ENCODE measurements around the gene SULT1A1. TPM values are rescaled to one million over a fixed set of nuclear protein-coding genes. Genes with fewer than 3 reads are reported as not detected.
"Not testable (repeated sequence)": the region's sequence is repeated elsewhere in the genome, so short reads cannot be mapped to it uniquely, and the experiment has no call there.

Gene SULT1A1
- total RNA-seq, 2 experiments from 2014 or later: 41.0 to 61.2 TPM

DNA sequence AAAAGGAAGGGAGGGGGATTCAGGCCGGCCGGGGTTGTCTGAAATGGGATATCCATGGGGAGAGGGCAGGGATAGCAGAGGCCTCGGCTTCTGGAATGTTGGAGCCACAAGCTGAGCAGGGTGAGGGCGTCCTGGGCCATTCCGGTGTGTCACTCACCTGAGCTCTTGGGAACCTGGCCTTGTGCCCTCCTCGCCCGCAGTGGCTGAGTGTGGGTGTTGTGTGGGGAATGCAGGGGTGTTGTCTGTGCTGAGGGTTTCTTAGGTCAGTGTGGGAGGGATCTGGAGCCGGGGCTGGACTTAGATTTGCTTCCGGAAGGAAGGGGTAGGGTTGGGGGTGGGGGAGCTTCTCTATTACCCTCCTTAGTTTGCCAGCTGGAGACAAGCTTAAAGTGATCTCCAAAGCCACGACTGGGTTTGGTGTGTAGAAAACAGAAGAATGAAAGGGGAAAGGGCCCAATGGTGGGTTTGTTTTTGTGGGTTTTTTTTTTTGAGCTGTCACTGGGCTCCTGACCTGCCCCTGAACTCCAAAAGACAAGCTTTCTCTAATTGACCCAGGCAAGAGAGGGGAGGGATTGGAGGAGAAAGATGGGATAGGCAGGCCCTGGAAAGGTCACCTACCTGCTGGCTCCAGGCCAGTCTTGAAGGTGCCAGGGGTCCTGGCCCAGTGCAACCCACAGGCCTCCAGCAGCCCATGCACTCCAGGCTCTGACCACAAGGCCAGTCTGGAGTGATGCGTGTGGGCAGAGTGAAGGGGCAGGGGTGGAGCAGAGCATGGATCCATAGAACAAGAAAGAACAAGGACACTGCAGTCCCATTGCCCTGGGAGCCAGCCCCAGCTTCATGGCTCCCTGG lies 12.8 kb downstream of the SULT1A1 start, which contains the start of gene SULT1A2:
SULT1A2 (minus strand) TSS at position 211 of the 852 bp plus-strand sequence. CDS start 1,120 bp downstream, outside the sequence.
- DNase-seq (ENCODE audit: low spot score): no peak
- H3K27ac ChIP-seq (ENCODE audit: low read depth, low read length, poor library complexity, severe bottlenecking): no peak within 1 kb of the TSS
- no peaks in the 10 kb centered on the region for H3K9me2 ChIP-seq (ENCODE audit: insufficient read depth, low read length)
- H2AFZ ChIP-seq (ENCODE audit: low read length): peak within 1 kb of the TSS; percentile 34; the same call in 1 of the 2 replicates
- H3K79me2 ChIP-seq (ENCODE audit: insufficient read depth, low read depth, low read length): no peaks in the 10 kb centered on the region
- no peak within 1 kb of the TSS for H3K4me3 ChIP-seq (ENCODE audit: low read depth, low read length, poor library complexity, severe bottlenecking)
- intact Hi-C loops (cut with micrococcal nuclease; ENCODE audit: unreplicated experiment): no loop called here
- H3K36me3 ChIP-seq (ENCODE audit: insufficient read depth, low read length): peaks cover 3% of the 10 kb centered on the region; the same call in 1 of the 2 replicates
- ChIA-PET CTCF (ENCODE audit: unreplicated experiment) (no interaction called here), POLR2A (interaction anchor here (0.6 kb wide), 1 partner anchor 19 kb away, joined by 3 read pairs; no protein-coding TSS in a partner anchor)
- TF ChIP-seq, protein P1, sequence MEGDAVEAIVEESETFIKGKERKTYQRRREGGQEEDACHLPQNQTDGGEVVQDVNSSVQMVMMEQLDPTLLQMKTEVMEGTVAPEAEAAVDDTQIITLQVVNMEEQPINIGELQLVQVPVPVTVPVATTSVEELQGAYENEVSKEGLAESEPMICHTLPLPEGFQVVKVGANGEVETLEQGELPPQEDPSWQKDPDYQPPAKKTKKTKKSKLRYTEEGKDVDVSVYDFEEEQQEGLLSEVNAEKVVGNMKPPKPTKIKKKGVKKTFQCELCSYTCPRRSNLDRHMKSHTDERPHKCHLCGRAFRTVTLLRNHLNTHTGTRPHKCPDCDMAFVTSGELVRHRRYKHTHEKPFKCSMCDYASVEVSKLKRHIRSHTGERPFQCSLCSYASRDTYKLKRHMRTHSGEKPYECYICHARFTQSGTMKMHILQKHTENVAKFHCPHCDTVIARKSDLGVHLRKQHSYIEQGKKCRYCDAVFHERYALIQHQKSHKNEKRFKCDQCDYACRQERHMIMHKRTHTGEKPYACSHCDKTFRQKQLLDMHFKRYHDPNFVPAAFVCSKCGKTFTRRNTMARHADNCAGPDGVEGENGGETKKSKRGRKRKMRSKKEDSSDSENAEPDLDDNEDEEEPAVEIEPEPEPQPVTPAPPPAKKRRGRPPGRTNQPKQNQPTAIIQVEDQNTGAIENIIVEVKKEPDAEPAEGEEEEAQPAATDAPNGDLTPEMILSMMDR (conservative IDR thresholded peaks at IDR 0.05; ENCODE audit: low read length): no peak
- no peak for TF ChIP-seq EZH2phosphoT487 (IDR thresholded peaks at IDR 0.05; ENCODE audit: borderline replicate concordance, low read depth, low read length)
- no peaks in the 10 kb centered on the region for H4K20me1 ChIP-seq (ENCODE audit: insufficient read depth, low read length)
- H3K4me2 ChIP-seq (ENCODE audit: low read length): peak within 1 kb of the TSS; percentile 33; the same call in 1 of the 2 replicates
- no TSS peak for BruUV-seq (replicated peaks)
- H3K9me3 ChIP-seq (ENCODE audit: low read length): no peaks in the 10 kb centered on the region
- H3K4me1 ChIP-seq (ENCODE audit: insufficient read depth, low read length, poor library complexity, severe bottlenecking): peaks cover 17% of the 10 kb centered on the region

DNA sequence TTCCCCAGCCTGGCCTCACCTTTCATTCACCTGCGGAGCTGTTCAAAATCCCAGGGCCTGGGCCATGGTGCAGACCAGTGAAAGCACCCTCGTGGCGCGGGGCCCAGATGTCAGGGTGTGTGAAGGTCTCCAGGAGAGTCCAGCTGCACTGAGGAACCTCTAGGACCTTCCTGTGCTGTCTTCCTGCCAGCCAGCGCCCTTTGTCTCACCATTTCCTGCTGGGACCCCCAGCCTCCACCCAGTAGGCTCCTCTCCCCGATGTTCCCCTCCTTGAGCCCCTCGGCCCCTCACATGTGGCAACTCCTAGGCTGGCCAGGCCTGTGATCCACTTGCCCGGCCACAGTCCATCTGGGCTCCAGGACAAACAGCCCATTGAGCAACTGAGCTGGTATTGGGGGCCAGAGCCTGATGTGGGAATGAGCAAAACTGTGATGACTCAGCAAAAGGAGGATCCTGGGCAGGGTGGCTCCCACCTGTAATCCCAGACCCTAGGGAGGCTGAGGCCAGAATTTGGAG lies 13.7 kb downstream of the SULT1A1 start:
- no peak for DNase-seq (ENCODE audit: low spot score)
- Histone ChIP-seq H3K79me2 (ENCODE audit: insufficient read depth, low read depth, low read length) (no peaks in the 10 kb centered on the region), H2AFZ (ENCODE audit: low read length) (no peak overlapping the region), H4K20me1 (ENCODE audit: insufficient read depth, low read length) (no peaks in the 10 kb centered on the region), H3K9me3 (ENCODE audit: low read length) (no peaks in the 10 kb centered on the region), H3K4me2 (ENCODE audit: low read length) (no peak overlapping the region), H3K4me1 (ENCODE audit: insufficient read depth, low read length, poor library complexity, severe bottlenecking) (peaks cover 17% of the 10 kb centered on the region), H3K27ac (ENCODE audit: low read depth, low read length, poor library complexity, severe bottlenecking) (no peak overlapping the region), H3K4me3 (ENCODE audit: low read depth, low read length, poor library complexity, severe bottlenecking) (no peak overlapping the region), H3K9me2 (ENCODE audit: insufficient read depth, low read length) (no peaks in the 10 kb centered on the region), H3K36me3 (ENCODE audit: insufficient read depth, low read length) (peaks cover 8% of the 10 kb centered on the region; the same call in 1 of the 2 replicates)
- no peak for TF ChIP-seq EZH2phosphoT487 (IDR thresholded peaks at IDR 0.05; ENCODE audit: borderline replicate concordance, low read depth, low read length)
- TF ChIP-seq, protein P1 (conservative IDR thresholded peaks at IDR 0.05; ENCODE audit: low read length): no peak
- CTCF ChIA-PET (ENCODE audit: unreplicated experiment): no interaction called here
- POLR2A ChIA-PET: interaction anchor here (0.6 kb wide), 1 partner anchor 20 kb away, joined by 3 read pairs; no protein-coding TSS in a partner anchor
- intact Hi-C loops (cut with micrococcal nuclease; ENCODE audit: unreplicated experiment): no loop called here
- BruUV-seq (replicated peaks): no TSS peak

DNA sequence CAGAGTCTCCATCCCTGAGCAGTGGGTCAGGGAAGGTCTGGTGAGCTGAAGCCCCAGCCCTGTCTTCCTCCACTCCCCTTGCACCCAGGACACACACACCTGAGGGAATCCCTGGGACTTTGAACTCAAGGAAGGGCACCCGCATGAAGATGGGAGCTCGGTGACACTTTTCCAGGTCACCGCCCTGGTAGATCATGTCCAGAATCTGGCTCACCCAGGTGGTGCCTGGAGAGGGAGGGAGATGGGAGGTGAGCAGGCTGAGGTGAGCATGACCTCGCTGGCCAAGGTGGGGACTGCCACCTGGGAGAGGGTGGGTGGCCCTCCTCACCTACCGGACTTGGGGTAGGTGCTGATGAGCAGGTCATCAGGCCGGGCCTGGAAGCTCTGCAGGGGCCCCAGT lies 14.4 kb downstream of the SULT1A1 start:
- peaks cover 17% of the 10 kb centered on the region for H3K4me1 ChIP-seq (ENCODE audit: insufficient read depth, low read length, poor library complexity, severe bottlenecking)
- intact Hi-C loops (cut with micrococcal nuclease; ENCODE audit: unreplicated experiment): not testable (repeated sequence)

More for the DNA sequence above, 14.4 kb downstream of the SULT1A1 start:
- POLR2A ChIA-PET; H3K4me2 ChIP-seq (ENCODE audit: low read length); DNase-seq (ENCODE audit: low spot score); H3K9me2 ChIP-seq (ENCODE audit: insufficient read depth, low read length); H3K79me2 ChIP-seq (ENCODE audit: insufficient read depth, low read depth, low read length); H4K20me1 ChIP-seq (ENCODE audit: insufficient read depth, low read length); H2AFZ ChIP-seq (ENCODE audit: low read length); CTCF ChIA-PET (ENCODE audit: unreplicated experiment); H3K9me3 ChIP-seq (ENCODE audit: low read length); H3K27ac ChIP-seq (ENCODE audit: low read depth, low read length, poor library complexity, severe bottlenecking); BruUV-seq (replicated peaks); H3K4me3 ChIP-seq (ENCODE audit: low read depth, low read length, poor library complexity, severe bottlenecking): not testable (repeated sequence)
- peaks cover 15% of the 10 kb centered on the region for H3K36me3 ChIP-seq (ENCODE audit: insufficient read depth, low read length)
